NCI-H748 treated with DMSO at 0.1 percent for 48 hours (cell line): ENCODE results near the gene ATP5ME.
"Not testable (repeated sequence)": the region's sequence is repeated elsewhere in the genome, so short reads cannot be mapped to it uniquely, and the experiment has no call there.

Experiments
- DNase-seq: peaks from one replicate; lab custom pipeline; 2025; lab: John Stamatoyannopoulos, UW

Gene ATP5ME

DNA sequence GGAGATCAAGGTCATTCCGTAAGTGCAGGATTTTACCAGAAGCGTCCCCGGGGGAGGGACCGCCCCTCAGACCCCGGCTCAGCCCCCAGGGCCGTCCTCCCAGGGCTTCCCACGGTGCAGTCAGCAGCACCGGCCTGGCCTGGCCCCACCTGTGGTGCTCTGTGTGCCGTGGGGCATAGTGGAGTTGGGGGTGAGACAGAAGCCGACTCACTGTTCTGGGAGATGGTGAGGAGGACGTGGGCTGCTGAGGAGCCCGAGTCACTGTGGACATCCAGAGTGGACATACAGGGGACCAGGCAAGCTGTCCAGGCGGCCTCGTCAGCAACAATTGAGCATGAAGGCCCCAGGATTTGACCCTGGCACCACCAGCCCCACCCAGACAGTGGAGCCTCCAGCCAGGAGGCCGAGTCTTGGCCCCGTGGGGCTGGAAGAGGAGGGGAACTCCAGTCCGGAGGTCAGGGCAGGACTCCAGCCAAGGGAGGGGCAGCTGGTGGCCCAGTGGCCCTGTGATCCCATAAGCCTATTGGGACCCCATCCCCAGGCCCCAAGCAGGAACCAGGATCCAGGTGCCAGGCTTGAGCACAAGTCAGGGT lies 19.1 kb downstream of the ATP5ME start:
- no peak for DNase-seq

DNA sequence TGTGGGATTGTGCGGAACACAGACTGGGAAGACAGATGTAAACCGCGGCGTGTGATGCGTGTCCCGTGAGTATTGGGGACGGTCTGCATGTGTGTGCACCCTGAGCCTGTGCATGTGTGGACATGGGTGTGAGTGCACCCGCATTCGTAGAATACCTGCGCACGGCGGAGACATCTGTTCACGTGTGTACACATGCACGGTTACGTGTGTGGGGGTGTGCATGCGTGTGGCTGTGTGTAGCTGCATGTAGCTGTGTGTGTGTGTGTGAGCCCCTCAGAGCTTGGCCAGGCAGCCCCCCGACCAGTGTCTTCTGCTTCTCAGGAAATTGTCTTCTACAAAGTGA lies 19.6 kb downstream of the ATP5ME start:
- no peak for DNase-seq

DNA sequence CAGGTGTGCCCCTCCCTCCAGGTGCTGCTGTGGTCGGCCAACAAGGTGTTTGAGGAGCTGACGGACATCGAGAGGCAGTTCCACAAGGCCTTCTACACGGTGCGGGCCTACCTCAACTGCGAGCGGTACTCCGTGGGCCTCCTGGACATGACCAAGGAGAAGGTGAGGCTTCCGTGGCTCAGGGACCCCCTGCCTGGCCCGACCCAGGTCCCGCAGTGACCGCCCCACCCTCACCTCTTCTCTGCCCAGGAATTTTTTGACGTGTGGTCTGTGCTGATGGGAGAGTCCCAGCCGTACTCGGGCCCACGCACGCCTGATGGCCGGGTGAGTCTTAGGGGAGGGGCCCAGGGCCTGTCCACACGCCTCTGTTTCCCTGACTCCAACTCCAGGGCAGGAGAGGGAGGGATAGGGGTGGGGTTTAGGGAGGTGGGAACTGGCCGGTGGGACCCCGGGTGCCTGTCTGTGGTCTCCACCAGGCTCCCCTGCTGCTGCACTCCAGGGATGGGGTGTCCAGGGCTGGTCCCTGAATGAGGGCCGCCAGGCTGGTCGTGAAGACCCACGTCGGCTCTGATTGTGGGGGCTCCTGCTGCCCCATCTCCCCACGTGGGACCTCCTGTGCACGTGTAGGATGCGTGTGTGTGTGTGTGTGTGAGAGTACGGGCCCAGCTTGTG lies 20.1 kb downstream of the ATP5ME start:
- DNase-seq, result no peak

DNA sequence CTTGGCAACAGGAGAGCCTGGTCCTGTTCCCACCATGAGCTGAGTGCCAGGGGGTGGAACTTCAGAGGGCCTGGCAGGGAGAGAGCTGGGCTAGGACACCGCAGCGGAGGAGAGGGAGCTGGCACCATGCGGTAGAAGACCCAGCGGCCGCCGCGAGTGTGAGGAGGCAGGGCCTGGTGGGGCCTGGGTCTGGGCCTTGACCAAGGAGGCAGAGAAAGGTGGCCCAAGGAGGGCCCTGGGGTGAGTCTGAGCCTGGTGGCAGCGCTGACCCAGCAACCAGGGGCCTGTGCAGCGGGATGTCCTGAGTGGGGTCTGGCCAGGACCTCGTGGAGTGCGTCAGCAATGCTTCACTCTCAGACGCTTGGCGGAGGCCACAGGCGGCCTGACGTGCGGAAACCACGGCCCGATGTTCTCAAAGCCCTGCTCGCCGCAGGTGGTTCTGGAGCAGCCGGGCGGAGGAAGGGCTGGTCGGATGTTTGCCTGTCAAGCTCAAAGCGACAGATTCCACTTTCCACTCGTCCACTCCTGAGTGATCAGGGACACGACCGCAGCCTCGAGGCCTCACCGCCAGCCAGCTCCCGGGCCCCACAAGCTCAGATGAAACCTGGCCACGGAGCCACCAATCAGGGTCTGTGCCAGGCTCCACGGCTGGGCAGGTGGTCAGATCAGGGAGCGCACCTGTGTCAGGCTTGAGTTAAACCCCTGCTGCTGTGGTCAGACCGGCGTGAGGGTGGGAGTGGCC lies 20.8 kb downstream of the ATP5ME start:
- DNase-seq, result no peak

DNA sequence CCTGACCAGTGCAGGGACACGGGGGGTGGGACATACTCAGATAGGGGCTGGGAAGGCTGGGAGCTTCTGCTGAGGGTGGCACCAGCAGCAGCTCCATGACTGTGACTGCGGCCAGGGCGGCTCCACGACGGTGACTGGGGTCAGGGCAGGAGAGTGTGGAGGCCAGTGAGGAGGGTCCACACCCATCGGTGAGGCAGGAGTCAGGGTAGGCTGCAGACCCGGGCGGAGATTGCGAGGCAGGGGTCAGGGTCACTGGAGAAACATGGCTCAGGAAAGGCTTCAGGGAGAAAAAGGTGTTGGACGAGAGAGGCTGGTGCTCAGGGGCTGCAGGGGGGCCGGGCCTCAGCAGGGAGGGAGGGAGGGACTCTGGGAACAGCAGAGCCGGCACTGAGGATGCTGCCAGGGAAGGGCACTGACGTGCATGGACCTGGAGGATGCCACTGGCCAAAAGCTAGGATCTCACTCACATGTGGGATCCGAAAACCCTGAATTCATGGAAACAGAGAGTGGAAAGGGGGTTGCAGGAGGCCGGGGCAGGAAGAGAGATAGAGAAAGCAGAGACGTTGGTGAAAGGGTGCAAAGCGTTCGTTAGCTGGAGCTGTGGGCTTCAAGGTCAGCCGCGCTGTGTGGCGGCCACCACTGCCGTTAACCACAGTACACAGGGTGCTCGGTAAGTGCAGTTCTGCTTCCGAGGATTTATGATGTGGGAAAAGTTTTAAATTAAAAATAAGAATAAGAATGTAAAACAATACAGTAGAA lies 22.0 kb downstream of the ATP5ME start:
- DNase-seq, result no peak

DNA sequence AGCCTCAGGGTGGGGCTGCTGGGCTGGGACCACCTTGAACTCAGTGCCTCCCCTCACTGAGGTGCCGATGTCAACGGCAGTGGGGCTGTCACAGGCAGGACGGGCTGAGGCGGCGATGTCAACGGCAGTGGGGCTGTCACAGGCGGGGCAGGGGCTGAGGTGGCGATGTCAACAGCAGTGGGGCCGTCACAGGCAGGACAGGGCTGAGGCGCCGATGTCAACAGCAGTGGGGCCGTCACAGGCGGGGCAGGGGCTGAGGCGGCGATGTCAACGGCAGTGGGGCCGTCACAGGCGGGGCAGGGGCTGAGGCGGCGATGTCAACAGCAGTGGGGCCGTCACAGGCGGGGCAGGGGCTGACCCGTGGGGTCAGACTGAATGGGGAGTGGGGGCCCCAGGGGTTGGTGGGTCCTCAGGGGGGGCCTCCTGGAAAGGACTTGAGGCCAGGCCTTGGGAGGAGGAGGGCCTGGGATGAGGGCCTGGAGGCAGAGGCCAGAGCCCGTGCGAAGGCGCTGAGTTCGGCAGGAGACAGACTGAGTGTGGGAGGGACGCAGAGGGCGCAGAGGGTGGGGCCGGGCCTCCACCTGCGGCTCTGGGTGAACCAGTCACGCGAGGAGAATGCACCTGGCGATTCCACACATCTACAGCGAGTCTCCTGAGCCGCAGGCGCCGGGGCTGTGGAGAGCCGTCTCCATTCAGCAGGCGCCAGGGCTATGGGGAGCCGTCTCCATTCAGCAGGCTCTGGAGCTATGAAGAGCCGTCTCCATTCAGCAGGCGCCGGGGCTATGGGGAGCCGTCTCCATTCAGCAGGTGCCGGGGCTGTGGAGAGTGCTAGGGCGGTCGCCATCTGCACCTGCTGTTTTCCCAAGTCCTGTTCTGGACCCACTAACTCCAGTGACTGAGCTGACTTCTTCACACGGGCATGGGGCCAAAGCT lies 22.9 kb downstream of the ATP5ME start:
- no peak for DNase-seq

DNA sequence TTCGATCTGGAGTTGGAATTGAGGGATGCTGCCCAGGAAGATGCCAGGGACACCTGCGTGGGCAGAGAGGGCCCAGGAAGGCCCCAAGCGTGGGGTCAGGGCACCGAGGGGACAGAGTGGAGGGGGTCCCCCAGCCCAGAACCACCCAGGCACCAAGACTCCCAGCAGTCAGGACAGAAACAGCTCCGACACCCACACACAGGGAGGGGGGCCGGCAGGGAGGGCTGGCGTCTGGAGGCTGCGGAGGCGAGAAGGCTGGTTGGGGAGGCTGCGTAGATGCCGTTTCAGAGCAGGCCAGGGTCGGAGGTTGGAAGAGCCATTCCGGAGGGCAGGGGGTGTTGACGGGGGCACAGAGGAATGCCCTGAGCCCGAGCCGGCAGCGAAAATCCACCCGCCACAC lies 23.6 kb downstream of the ATP5ME start:
- DNase-seq, result no peak

DNA sequence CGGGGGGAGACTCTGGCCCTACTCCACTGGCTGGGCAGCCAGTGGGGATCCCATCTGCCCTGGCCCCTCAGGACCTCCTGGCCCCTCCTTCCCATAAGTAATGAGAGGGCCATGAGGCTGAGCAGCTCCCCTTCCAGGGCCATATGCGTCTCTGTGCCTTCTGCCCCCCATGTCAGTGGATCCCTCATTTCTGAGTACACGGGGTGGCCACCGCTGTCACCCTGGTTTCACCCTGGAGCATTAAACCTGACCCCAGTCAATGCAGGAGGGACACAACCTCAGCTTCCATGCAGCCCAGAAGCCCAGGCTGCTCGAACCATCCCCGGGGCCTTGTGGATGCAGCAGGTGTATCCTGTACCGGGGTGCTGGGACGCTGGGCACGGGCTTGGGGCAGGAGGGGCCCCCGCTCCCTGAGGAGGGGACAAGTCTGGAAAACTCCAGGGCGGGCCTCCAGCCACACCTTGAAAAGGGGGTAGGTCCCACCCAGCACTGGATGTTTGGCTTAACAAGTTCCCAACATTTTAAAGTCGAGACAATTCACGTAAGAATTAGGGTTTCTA lies 24.2 kb downstream of the ATP5ME start:
- DNase-seq, result no peak

DNA sequence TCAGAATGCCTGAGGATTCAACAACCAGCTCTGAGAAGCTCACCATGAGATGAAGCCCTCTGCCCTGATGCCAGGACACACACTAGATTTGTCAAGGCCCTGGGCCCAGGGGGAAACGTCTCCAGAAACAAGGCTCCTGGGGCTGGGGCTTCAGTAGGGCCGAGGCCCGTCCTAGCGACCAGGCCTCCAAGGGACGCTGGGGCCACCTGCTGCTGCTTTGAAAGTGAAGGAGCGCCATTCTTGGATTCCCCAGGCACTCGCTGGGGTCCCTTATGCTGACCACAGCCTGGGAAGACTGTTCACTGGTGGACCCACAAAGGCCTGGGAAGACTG lies 24.8 kb downstream of the ATP5ME start:
- DNase-seq, result no peak

DNA sequence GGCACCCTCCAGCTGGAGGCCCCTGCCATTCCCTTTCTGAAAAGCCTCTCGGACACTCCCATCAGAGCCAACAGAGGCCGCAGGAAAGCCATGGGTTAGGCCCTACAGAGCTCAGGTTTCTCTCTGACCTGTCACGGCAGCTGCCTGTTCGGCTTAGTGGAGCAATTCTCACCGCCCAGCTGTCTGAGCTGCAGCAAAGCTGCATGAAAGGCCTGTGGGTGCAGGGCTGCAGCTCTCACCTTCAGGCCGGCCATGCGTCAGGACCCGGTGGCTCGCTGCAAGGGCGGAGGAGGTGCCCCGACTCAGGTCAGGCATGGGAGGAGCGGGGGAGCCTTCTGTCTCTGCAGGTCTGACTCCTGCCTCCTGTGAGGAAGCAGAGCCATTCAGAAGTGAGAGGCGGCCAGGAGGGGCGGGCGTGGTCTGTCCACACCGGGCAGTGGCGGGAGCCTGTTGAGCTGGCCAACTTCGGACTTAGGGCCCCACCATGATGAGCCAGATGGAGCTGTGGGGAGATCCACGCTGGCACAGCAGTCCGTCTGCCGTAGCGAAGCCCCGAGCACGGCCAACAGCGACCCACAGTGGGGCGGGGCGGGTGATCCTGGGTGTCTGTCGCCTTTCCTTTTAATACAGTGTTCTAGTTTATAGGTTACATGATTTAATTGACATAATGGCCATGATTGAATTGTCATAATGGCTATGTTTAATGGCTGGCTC lies 25.3 kb downstream of the ATP5ME start:
- no peak for DNase-seq

DNA sequence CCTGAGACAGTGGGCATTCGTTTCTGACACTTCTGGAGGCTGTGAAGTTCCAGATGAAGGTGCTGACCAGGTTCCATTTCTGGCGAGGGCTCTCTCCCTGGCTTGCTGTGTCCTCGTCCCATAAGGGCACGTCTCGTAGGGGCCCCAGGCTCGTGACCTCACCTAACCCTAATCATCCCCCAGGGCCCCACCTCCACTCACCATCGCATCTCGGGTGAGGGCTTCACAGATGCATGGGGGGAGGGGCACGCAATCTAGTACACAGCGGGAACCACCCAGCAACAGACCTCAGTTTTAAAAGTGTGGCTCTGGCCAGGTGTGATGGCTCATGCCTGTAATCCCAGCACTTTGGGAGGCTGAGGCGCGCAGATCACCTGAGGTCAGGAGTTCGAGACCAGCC lies 26.6 kb downstream of the ATP5ME start:
- no peak for DNase-seq

DNA sequence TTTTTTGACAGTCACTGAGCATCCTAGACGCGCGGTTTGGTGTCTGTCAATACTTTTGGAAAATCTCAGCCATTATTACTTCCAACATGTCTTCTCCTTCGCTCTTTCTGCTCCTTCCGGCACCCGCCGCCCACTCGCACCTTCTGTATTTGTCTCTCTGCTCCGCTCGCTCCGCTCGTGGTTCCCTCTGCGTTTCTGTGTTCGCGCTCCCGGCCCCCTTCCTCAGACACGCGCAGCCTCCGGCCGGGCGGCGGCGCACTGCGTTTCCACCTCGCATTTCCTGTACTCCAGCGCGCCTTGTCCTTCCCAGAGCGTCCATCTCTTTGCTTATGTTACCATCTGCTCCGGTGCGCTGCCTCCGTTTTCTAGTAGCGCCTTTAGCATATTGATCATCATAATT lies 27.6 kb downstream of the ATP5ME start:
- DNase-seq, result no peak

DNA sequence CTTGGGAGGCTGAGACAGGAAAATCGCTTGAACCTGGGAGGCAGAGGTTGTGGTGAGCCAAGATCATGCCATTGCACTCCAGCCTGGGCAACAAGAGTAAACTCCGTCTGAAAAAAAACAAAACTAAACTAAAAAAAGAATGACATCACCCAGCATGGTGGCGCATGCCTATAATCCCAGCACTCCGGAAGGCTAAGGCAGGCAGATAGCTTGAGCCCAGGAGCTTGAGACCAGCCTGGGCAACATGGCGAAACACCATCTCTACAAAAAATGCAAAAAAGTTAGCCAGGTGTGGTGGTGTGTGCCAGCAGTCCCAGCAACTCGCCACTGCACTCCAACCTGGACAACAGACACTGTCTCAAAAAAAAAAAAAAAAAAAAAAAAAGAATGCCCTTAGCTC lies 31.7 kb downstream of the ATP5ME start:
- not testable (repeated sequence) for DNase-seq

DNA sequence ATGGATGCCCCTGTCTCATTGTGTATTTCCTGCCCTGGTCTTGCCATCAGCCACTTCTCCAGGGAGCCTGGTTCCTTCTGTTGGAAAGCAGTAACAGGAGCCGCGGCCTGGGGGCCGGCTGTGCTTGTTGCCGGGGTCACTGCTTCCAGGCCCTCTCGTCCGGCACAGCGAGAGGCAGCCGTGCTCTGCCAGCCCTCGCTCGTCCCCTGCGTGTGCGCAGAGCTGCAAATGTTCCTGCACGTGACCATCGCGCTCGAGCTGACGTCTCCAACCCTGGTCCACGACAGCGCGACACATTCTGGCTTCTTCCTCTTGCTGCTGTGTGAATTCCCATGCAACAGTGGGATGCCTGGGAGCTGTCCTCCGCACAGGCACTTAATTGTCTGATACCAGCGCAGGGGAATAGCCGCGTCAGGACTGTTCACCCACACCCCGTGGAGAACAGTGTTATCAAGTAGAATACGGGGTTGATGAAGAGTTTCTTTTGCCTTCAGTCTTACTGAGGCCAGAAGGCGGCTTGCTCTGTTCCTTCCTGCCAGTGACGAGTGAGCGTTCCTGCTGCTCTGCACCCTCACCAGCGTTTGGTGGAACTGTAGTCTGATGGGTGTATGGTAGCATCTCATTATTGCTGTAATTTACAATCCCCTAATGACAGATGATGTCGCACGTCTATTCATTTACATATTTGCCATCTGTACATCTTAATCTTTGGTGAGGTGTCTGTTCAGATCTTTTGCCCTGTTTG lies 36.4 kb downstream of the ATP5ME start:
- no peak for DNase-seq

DNA sequence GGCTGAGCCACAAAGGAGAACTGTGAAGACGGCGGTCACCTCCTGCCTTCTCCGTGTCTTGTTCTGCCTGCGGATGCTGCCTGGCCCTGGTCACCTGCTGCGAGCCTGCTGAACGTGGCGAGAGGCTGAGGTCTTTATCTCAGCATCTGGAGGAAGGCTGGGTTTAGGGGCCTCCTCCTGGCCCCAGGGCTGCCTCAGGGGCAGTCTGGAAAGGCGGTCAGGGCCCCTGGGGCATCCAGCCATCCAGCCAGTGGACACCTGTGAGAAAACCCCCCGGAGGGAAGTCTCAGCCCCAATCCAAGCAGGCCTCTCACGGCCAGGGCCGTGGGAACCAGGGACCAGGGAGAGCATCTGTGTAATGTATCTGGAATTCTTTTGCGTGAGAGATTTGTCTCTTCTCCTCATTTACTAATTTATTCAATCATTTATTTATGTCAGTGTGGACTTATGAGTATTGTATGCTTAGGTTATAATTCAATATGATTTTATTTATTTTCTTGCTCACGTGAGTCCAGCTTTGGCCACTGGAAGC lies 37.4 kb downstream of the ATP5ME start:
- DNase-seq, result no peak

DNA sequence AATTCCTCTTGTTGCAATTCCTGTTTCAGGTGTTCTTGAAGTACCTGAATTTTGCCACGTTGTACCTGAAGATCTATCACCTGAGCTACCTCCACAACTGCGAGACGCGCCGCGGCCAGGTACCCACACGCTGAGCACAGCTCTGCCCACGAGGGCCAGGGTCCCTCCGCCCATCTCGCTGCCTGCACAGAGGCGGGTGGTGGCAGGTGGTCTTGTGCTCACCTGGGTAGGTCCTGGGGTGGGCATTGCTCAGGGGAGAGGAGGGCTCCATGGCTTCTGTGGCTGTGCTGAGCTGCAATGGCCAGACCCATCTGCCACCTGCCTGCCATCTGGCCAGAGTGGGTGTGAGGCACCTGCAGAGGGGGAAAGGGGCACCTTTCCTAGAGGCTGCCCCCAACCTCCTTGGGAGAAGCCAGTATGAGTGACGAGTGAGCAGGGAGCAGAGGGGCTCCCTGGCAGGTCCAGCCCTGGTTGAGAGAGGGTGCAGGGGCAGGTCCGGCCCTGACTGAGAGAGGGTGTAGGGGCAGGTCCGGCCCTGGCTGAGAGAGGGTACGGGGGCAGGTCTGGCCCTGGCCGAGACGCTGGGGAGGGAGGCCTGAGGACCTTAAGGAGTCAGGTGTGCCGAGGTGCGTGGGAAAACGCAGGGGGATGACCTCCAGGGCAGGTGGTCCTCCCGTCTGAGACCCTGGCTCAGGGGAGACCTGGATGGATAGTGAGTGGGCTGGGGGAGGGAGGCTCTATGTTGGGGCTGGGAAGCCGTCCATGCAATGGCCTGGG lies 38.0 kb downstream of the ATP5ME start:
- DNase-seq, result no peak

DNA sequence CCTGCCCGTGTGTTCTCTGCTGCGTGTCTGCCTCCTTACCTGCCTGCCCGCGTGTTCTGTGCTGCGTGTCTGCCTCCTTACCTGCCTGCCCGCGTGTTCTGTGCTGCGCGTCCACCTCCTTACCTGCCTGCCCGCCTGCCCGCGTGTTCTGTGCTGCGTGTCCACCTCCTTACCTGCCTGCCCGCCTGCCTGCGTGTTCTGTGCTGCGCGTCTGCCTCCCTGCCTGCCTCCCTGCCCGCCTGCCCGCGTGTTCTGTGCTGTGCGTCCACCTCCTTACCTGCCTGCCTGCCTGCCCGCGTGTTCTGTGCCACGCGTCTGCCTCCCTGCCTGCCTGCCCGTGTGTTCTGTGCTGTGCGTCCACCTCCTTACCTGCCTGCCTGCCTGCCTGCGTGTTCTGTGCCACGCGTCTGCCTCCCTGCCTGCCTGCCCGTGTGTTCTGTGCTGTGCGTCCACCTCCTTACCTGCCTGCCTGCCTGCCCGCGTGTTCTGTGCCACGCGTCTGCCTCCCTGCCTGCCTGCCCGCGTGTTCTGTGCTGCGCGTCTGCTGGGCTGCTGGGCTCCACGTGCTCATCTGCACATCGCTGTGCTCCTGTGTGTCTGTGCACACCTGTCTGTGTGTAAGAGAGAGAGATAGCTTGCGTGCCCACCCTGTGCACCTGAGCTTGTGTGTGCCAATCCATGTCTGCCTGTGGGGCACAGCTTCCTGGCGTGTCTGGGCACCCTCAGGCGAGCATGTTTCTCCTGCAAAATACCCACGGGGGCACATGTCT lies 38.8 kb downstream of the ATP5ME start:
- not testable (repeated sequence) for DNase-seq

DNA sequence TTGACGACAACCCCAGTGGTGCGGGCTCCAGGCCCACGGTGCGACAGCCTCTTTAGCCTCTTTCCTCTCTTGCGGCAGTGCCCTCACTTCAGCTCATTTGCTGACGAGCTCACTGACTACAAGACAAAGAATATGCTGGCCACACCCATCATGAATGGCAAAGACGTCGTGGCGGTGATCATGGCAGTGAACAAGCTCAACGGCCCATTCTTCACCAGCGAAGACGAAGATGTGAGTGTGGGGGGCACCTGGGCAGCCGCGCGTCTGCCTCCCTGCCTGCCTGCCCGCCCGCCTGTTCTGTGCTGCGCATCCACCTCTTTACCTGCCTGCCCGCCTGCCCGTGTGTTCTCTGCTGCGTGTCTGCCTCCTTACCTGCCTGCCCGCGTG lies 39.5 kb downstream of the ATP5ME start:
- no peak for DNase-seq
